SK-N-DZ (cell line): ENCODE data around the gene ARSA.
"Not testable (repeated sequence)": the region's sequence is repeated elsewhere in the genome, so short reads cannot be mapped to it uniquely, and the experiment has no call there.

Experiments used
- DNase-seq: peaks from one replicate; pipeline ENCODE4 v3.0.0-alpha.2; 2015; ENCODE audit warnings: low spot score

The ARSA gene

DNA sequence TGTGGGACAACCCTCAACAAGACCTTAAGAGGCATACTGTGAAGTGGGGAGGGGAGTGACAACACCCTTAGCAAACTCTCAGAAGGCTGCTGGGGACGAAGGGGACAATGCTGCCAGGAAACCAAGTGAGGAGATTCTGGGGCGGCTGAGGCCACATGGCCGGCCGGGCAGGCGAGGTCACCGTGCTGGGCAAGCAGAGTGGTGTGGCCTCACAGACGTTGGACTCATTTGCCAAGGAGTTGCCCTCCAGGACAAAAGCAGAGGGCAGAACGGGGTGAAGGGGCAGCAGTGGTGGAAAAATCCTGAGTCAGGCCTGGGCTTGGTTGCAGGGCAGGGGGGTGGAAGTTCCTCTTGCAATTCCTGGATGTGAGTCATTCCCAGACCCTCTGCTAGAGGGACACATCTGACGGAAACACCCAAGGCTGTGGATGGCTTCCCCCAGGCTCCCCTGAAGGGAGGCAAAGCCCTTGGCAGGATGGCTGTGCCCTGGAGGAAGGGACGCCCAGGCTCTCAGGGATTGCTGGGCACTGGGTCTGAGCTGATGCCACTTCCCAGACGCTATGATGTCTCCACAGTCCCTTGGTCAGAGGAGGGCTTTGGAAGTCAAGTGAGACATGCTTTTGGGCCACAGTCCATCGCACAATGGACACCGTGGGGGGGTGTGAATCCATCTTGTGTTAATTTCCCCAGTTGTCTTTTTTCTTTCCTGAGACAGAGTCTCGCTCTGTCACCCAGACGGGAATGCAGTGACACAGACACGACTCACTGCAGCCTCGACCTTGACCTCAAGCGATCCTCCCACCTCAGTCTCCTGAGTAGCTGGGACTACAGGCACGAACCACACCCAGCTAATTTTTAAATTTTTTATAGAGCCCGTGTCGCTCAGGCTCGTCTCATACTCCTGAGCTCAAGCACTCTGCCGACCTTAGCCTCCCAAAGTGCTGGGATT is 28.4 kb upstream of the ARSA start:
- no peak for DNase-seq

- DNase-seq: not testable (repeated sequence)
Measured at GRCh38 chr22:50654664-50655063, 26.7 kb upstream of the ARSA start.

DNA sequence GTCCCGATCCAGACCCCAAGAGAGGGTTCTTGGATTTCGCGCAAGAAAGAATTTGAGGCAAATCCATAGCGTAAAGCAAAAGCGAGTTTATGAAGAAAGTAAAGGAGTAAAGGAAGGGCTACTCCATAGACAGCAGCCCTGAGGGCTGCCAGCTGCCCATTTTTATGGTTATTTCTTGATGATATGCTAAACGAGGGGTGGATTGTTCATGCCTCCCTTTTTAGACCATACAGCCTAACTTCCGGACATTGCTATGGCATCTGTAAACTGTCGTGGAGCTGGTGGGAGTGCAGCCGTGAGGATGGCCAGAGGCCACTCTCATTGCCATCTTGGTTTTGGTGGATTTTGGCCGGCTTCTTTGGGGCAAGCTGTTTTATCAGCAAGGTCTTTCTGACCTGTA is 25.3 kb upstream of the ARSA start:
- no peak for DNase-seq

- DNase-seq: not testable (repeated sequence)
Measured at GRCh38 chr22:50643821-50644101, 15.8 kb upstream of the ARSA start.

GRCh38 chr22:50643021-50643820 is 15.3 kb upstream of the ARSA start:
- not testable (repeated sequence) for DNase-seq

- peak; percentile 75 for DNase-seq
Measured at GRCh38 chr22:50641696-50642607, 14.0 kb upstream of the ARSA start.

DNA sequence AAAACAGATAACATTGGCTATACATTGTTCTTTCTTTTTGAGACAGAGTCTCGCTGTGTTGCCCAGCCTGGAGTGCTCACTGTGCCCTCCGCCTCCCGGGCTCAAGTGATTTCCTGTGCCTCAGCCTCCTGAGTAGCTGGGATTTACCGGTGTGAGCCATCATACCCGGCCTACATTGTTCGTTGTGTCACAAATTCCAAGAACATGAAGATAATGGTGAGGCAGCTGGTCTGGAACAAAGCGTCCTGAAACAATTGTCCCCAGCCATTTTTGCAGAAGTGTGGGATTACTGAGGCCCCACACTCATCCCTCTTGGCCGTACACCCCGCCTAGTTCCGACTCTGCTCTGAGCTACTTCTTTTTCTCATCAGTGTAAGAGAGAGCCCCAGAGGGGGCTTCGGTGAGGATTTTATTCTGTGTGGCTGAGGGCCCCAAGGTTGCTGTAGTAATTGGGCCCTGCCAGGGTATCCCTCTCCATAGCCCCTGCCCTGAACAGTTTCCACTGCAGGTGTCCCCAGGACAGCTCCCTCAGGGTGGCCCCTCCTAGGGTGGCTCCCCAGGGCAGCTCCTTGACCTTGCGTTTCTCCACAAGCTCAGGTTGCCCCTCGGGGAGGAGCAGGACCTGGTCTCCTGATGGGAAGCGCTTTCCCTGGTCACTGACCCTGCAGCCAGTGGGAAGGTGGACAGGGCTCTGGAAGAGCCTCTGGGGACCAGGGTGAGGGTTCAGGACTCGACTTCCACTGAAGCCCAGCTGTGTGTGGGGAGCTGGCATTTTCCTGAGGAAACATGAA is 13.1 kb upstream of the ARSA start:
- DNase-seq: no peak

DNA sequence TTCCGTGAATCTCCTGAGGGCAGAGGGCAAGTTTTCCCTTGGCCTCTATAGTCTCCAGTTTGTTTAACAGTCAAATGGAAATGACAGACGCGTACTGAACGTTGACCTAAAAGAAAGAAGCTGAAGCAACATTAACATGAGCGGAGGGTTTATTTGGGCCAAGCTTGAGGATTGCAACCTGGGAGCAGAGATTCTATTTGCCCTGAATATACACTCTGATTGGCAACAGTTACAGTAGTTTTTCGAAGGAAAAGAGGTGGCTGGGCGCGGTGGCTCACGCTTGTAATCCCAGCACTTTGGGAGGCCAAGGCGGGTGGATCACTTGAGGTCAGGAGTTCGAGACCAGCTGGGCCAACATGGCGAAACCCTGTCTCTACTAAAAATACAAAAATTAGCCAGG is 12.3 kb upstream of the ARSA start:
- DNase-seq: not testable (repeated sequence)

GRCh38 chr22:50635591-50635990 is 7.6 kb upstream of the ARSA start:
- DNase-seq: no peak

DNA sequence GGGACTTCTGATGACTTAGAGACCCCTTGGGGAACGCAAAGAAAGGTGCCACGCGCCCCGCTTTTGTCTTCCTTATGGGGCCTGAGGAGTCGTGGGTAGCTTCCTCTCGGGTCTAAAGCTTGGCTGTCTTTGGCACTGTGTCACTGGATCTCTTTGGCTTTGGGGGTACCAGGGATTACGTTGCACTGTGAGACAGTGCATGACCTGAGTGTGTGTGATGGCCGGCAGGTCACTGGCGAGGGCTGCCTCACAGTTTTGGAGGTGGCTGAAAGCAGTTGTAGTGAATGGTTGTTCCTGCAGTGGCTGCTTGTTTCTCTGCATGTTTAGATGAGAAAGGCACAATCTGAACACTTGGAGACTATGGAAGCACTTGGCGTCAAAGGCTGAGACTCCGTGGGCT is 5.8 kb upstream of the ARSA start:
- DNase-seq: no peak

DNA sequence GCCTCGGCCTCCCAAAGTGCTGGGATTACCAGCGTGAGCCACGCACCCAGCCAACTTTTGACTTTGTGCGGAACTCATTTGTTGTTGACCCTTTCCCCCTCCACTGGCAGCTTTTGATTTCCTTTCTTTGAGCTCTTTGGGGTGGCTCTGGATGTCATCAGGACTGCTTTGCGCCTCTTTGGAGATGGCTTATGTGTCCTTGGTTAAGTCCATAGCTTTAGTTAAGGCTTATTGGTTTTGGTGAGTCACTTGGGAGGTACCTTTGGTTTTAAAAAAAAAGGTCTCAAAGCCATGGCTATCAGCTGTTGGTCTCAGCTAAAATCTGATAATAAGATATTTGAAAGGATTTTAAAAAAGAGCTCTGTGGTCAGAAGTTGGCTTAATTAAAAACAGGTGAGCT is 5.1 kb upstream of the ARSA start:
- no peak for DNase-seq

GRCh38 chr22:50630376-50630775 is 2.4 kb upstream of the ARSA start:
- DNase-seq: no peak

GRCh38 chr22:50628543-50629134 is 687 bp upstream of the ARSA start:
- no peak for DNase-seq

DNA sequence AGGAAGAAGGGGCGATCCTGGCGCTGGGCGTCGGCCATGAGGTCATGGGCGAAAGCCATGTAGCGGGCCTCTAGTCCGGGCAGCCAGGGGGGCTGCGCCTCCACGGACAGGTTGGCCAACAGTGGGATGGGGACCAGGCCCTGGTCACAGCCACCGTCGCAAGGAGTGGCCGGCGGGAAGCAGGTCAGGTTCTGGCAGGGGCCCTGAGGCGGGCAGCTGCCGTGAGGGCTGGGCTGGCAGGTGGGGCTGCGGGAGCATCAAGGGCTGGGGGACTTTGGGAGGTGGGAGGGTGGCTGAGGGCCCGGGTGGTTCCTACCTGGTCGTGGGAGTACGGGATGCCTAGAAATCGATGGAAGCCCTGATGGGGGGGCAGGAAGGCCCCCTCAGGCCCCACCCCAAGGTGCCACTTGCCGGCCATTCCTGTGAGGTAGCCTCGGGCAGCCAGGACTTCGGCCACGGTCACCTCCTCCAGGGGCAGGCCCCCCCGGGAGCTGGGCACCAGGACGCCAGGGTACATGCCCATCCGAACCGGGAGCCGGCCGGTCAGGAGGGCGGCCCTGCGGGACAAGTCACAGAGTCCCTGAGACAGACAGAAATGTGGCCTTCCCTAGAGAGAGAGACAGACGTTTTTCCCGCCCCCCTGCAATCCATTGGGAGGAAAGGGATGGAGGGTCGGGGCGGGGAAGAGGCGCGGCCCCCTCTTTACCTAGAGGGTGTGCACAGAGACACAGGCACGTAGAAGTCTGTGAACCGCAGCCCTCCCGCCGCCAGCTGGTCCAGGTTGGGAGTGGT is 906 bp downstream of the ARSA start:
- DNase-seq: no peak

DNA sequence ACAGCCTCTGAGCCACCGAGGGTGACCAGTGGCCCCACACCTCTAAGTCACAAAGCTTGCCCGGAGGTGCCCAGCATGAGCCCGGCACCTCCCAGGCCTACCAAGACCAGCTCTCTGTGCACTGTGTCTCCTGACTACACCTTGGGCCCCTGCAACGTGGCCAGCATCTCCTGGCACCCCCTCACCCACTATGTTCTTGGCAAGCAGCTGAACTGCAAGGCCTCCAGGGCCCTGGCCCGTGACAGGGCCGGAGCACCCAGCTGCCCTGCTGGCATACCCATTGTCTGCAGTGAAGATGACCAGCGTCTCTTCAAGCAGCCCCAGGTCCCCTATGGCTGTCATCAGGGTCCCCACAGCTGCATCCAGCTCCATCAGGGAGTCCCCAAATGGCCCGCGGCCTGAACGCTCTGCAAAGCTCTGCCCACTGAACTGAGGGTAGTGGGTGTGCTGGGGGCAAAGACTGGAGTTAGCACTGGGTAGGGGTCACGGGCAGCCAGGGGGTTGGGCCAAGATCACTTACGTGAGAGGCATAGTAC is 1.6 kb downstream of the ARSA start:
- DNase-seq: no peak

DNA sequence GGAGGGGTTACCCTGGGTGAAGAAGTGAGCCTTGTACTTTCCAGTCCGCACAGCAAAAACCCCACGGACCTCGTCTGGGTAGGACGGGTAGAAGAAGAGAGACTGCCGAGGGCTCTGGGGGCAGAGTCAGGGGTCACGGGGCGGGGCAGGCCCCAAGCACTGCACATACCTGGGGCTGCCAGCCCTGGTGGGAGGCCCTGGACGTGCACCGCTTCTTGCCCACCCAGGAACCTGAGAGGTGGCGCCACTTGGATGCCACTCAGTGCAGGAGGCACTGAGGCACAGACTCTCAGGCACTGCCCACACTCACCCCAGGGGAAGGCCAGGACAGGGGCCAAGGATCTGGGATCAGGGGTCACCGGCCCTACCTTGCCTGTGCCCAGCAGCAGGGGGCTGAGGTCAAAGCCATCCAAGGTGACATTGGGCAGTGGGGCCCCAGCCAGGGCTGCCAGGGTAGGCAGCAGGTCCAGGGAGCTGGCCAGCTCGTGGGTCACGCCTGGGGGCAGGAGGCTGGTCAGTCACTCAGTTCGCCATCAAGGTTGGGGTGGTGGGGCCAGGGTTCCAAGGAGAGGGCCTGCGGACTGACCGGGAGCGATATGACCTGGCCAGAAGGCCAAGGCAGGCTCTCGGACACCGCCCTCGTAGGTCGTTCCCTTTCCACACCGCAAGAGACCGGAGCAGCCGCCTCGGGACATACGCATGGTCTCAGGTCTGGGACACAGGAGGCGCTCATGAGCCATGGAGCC is 2.2 kb downstream of the ARSA start:
- DNase-seq: no peak

GRCh38 chr22:50625131-50625567 is 2.8 kb downstream of the ARSA start:
- no peak for DNase-seq

DNA sequence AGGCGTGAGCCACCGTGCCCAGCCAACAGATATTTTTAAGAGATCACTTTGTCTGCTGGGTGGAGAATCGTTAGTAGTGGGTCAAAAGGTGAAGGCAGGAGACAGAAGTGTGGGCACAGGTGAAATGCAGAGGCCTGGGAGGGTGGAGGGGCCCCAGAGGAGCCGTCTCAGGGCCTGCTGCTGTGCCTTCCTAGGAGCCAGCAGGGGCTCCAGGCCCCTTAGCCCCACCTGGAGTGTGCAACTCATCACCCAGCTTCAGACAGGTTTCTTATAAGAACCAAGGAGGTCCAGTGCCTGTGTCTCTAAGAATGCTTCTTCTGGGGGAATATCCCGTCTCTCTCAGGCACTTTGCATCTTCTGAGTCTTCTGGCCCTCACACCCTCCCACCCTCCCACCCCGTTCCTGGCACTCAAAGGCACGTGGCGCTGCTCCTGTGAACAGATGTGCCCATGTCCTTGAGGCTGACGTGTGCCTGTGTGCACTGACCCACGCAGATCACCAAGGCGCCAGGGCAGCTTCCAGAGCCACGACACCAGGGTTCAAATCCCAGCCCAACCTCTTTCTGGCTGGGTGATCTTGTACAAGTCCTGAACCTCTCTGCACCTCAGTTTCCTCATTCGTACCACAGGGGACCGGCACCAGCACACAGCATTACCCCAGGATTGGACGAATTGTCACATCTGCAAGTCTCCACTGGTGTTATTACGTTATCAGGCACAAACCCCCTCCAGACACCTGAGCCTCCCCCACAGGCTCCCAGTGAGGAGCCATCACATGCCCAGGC is 3.4 kb downstream of the ARSA start:
- no peak for DNase-seq
